Stimulated activated CD8-positive, alpha-beta memory T cell treated with anti-CD3 and anti-CD28 coated beads, Interleukin-12 subunit alpha, Interleukin-12 subunit beta, amount 100 ng/mL, for 4 hours (primary cell): Measurements from ENCODE around the gene HSD11B1.

ENCODE experiments used
- DNase-seq: peaks from one replicate; pipeline ENCODE4 v3.0.0-alpha.2; 2020; ENCODE audit warnings: low read depth

The HSD11B1 gene

GRCh38 chr1:209704584-209704983, at the start of gene HSD11B1:
TSS of gene HSD11B1 (plus strand) at chr1:209704846. CDS start at chr1:209704943, 97 bp downstream.
- no peak for DNase-seq

DNA sequence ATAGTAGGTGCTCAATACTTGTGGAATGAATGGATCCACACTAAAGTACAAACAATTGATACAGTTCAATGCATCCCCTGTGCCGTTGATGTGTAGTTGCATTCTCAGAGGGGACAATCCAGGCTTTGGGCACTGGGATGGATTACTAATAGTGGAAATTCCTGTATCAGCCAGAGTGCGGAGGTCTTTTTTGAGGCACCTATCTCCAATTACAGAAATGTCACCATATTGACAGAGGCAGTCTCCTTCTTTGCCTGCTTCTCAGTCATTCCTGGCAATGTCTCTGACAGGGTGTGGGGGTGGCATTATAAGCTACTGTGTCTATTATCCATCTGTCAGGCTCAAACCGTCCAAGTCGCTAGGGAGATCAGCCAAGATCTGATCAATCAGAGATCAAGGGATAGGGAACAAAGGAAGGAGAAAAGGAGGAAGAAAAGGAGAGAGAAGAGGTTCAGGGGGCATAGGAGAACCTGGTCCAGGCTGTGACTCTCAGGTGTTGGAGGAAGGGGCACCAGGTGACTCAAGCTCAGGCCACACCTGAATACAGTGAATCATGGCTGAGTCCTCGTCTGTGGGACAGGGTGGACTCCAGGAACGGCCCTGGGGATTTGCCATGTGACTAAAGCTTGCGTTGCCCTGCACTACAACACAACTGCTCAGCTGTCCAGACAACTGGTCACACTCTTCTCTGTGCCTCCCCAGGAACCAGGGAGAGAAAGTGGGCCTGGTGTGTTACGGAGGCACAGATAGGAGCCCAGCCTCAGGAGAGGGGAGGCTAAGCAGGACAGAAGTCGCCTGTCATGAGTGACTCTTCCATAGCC, 49.0 kb upstream of the HSD11B1 start:
- DNase-seq = no peak

DNA sequence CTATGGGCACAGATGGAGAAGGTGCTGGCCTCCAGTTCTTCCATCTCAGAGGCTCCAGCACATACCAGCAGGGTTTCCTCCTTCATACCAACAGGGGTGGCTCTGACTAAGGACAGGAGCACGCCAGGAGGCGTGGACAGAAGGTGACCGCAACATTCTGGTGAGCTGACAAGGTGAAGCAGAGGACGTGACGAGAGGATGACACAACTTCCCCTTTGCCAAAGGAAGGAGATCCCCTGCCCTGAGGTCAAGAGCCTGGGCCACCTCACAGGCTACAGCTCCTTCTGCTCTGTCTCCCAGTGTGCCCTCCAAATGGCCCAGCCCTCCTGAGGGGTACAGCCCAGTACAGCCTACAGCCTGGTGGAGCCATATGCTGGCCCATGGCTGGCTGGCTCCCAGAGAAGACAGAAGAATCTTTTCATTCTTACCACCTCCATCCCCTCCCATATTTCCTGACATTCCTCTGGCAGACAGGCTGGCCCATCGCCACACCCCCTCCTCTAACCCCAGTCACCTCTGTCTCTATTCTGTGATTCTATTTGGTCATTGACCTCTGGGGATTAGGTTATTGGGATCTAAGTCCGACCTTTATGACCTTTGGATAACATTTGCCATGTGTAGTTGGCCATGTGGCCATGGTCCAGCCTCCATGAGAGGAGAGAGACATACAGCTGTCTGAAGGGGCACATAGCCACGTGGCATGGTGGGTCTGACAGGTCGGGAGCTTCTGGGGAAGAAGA, 47.3 kb upstream of the HSD11B1 start:
- DNase-seq = no peak

DNA sequence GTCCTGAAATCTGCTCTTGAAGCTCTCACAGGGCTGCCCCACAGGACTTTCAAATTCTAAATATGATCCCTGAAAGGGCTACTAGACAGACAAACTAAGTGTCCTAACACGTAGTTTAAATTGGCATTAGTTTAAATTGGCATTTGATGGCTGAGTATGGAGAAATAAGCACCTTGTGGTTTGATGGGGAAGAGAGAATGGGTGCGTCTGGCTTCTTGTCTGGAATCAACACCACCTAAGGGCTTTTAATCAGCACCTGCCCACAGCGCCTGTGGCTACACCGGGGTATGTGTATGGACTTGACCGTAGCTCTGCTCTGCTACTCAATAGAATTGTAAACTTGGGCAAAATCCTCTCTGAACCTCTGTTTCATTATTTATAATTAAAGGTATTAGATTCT, 46.7 kb upstream of the HSD11B1 start:
- no peak for DNase-seq

GRCh38 chr1:209659909-209660308, 44.7 kb upstream of the HSD11B1 start:
- DNase-seq = no peak

DNA sequence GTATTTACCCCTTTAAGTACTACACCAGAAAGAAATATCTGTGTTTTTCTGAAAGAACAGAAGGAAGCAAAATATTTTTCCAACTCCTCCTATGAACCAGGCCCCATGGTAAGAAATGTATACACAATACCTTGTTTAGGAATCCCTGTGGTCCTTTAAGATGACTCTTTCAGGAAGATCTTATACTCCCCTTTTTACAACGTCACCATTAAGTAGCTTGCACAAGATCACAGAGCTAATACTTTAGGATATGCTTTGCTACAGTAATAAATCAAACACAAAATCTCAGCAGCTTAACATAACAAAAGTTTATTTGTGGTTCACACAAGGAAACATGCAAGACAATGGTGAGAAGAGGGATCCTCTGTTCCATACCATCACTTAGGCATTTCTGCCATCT, 43.6 kb upstream of the HSD11B1 start:
- DNase-seq = no peak

DNA sequence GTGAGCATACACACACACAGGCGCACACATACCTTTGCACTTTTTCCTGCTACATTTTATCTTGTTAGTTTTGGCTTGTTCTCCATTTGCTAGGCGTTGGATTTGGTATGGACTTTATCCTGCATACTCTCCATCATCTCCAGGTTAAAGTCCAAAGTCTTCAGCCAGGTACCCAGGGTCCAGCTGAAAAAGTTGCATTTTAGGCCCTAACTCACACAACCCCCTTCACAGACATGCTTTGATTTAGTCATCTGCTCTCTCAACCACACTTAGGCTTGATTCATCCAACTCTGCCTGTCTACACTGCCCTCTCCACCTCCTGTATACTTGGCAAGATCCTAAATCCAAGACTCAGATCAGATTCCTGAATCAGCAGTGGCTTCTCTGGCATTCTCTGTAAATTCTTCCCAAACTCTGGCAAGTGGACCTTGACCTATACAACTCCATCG, 41.7 kb upstream of the HSD11B1 start:
- DNase-seq = no peak

DNA sequence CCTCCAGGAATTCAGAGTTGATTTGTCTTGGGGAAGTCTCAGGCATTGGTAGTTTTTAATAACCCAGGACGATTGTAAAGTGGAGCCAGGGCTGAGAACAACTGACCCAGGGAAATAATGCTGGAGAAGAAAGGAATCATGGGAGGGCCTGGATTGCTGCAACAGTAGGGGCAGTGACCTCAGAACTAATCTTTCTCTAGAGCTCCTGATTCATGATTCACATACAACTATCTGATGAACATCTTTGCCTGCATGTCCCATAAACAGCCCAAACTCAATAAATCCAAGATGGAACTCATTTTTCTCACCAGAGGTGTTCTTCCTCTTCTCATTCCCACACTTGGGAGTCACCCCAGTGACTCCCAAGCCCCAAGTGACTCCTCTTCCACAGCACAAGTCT, 37.5 kb upstream of the HSD11B1 start:
- DNase-seq = no peak

DNA sequence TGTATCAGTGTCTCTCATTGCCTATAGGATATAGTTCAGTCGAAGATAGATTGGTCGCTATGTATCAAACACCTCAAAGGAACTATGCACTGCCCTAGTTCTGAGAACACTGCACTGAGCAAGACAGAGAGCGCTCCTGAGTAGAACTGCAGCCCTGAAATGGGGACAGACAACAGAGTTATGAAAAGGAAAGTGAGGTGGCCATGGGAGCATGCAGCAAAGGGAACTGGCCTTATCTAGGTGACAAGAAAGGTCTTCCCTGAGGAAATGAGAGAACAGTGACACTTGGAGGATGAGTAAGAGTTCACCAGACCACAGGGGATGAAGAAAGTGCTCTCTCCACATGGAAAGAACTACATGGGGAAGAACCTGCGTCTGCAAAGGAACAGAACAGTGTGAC, 36.9 kb upstream of the HSD11B1 start:
- no peak for DNase-seq

DNA sequence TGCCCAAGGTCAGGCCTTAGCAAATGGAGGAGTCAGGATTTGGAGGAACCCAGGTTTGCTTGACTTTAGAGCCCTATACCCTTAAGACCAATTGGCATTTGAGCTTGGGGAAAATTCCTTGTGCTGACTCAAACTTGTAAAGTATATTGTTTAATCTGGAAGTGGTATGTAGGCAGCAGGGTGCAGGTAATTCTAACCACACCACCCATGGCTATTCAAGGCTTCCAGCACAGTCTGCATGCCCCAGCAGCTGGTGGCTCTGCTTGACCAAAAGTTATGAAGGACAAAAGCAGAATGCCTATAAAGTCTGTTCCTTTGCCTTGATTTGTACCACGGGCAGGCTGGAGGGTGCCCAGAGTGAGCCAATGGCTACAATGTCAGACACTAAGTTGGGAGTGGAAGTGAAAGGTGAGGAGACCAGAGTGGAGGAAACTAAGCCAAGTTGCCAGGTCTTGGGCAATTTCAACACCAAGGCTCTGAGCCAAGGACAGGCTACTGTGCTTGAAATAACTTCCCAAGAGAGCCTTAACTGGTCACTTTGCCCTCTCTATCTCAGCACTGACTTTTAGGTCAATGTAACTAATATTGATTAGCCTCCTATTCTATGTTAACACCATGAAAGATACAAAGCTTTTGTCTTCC, 34.1 kb upstream of the HSD11B1 start:
- no peak for DNase-seq

DNA sequence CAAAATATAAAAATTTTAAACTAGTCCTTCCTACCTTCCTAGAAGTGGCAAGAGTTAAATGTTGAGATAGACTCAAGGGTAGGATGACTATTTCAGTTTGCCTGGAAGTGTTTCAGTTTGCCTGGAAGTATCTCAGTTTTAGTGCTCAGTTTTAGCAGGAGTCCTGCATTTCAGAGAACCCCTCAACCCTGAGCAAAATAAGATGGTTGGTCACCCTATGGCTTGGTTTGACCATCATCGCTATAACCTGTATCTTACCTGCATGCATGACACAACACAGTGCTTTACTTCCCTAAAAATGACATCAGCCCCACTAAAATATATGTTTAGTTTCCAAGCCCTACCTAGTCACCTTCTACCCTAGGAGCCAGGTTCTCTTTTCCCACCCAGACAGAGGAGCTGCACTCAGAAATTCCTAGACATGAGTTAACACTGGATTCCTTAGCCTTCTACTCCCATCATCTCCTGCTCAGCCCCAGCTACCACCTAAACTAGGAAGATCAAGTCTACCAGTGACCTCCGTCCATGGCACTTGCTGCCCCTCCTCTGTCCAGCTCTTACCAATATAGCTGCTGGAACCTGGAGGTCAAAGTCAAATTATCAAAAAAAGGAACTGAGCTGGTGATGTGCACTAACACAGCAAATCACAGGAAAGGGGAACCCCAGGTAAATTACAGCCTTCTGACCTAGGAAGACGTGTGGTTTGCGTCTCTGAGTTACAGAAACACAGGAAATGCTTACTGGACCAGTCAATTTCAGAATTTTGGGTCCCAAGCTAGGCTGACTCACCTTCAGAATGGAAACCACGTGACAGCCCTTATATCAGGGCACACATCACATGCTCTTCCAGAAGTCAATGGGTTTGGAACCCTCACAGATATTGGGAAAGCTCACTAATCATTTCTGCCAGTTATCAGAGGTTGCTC, 31.7 kb upstream of the HSD11B1 start:
- no peak for DNase-seq

- DNase-seq = no peak
Measured at GRCh38 chr1:209673631-209674417, 30.8 kb upstream of the HSD11B1 start.

DNA sequence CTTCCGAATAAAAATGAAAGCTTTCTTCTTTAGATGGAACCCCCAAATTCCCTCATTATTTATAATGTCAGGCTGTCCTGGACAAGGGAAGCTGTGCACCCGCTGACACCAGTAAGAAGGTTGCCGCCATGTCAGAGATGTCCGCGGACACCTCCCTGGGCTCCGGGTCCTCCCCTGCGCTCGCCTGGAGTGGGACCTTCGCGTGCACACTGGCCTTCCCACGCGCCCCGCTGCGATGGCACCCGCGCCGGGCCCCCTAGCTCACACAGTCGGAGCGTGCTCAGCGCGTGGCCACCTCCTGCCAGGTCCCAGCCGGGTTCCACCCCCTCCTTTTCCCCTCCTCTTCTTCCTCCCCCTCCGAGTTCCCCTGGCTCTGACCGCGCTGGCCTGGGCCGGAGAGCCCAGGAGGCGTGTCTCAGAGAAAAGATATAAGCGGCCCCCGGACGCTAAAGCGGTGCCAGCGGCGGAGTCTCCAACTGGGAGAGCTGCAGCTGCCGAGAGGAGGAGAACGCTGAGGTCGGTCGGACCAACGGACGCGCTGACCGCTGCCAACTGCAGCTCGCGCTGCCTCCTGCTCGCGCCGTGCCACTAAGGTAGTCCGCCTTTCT, 29.6 kb upstream of the HSD11B1 start, which contains the start of gene G0S2:
TSS of gene G0S2 (plus strand) at position 456 of the 608 bp plus-strand sequence. CDS start 273 bp downstream, outside the sequence.
- no peak for DNase-seq

DNA sequence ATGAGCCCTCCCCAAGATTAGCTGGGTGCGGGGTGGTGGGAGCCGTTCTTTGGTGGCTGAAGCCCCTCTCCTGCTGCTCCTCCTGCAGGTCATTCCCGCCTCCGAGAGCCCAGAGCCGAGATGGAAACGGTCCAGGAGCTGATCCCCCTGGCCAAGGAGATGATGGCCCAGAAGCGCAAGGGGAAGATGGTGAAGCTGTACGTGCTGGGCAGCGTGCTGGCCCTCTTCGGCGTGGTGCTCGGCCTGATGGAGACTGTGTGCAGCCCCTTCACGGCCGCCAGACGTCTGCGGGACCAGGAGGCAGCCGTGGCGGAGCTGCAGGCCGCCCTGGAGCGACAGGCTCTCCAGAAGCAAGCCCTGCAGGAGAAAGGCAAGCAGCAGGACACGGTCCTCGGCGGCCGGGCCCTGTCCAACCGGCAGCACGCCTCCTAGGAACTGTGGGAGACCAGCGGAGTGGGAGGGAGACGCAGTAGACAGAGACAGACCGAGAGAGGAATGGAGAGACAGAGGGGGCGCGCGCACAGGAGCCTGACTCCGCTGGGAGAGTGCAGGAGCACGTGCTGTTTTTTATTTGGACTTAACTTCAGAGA, 29.0 kb upstream of the HSD11B1 start:
- DNase-seq = no peak

DNA sequence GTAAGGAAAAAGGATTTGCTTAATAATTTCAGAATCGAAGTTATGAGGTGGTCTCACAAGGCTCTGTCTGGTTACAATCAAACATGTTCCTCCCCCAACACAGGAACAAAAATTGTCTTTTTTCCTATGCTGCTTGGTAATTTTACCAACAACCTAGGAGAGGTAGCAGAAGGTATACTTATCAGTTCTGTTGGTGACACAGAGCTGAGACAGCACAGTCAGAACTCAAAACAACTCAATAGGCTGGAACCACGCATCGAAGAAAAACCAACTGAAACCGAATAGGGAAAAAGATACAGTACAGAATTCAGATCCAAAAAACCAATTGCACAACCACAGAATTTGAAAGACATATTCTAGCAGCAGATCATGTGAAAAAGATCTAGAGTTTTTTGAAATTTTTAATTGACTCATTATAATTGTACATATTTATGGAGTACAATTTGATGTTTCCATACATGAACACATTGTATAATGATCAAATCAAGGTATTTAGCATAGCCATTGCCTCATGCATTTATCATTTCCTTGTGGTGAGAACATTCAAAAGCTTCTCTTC, 25.6 kb upstream of the HSD11B1 start:
- no peak for DNase-seq

DNA sequence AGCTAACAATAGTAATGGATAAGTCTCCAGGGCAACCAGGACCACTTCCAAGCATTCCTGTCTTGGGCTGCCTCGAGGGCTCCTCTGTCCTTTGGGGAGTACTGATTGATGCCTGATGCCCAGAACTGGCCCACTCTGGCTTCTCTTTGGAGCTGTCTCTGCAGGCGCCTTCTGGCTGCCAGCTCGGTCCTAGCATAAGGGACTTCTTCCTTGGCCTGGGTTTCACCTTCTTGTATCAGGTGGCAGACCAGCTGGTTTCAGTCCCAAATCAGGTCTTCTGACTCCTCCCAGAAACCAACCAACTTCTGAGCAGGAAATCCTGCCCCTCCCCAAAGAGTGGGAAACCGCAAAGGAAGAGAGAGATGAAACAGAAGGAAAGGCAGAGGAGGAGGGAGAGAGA, 18.8 kb upstream of the HSD11B1 start:
- no peak for DNase-seq

DNA sequence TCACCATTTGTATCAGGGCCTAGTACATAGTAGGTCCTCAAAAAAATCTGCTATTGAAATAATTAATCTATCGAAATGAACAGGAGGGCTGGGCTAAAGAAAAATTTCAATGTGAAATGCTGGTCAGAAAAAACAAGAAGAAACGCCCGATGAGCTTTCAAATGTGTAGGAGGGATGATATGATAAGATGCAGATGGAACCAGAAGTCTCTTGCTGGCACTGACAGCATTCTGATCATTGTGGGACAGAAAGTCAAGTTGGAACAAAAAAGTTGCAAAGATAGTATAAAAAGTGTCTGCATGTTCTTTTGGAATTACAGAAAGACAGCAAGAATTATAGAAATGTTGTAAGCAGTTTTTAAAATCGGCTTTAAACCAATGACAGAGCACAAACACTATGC, 18.3 kb upstream of the HSD11B1 start:
- DNase-seq = no peak

DNA sequence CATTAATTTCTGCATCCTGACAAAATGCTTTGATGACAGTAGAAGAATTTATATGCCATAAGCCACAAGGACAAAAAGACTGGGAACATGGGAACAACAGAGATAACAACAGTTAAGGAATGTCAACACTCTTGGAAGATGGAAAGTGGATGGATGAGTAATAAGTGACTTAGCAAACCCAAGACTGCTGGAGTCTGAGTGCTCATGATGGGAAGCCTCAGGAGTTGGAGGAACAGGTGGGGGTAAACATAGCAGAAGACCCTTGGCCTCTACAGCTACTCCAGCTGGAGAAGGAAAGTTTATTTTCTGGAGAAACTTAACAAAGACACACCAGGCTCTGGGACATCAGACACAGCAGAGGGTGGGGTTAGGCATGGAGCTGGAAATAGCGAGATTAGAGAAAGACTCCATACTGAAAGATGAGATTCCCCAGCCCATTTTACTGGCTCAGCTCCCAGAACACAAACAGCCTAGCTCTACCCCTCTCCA, 15.9 kb upstream of the HSD11B1 start:
- DNase-seq = no peak

DNA sequence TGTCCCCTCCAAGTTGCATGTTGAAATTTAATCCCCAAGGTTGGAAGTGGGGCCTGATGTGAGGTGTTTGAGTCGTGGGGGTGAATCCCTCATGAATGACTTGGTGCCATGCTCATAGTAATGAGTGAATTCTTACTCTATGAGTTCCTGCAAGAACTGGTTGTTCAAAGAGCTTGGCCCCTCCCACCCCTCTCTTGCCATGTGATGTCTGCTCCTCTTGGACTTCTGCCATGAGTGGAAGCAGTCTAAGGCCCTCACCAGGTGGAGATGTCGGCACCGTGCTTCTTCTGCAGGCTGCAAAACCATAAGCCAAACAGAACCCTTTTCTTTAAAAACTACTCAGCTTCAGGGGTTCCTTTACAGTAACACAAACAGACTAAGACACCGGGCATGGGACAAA, 15.2 kb upstream of the HSD11B1 start:
- DNase-seq = no peak

GRCh38 chr1:209691237-209691636, 13.4 kb upstream of the HSD11B1 start:
- no peak for DNase-seq
